A172 (cell line): ENCODE measurements around the gene SMARCA5. TPM values are rescaled to one million over a fixed set of nuclear protein-coding genes. Genes with fewer than 3 reads are reported as not detected.

ENCODE experiments used
- total RNA-seq: library from RNA; depleted of rRNA; stranded (reverse); fragments of >200 nt; shearing (Covaris generic); gene quantifications from 2 replicates; pipeline ENCODE4 v1.2.3, GENCODE V29; 2014; rRNA removed

Gene SMARCA5
- total RNA-seq, 1 experiment from 2014 or later: 47.7 TPM

Other genes with a start within 250 kb of the SMARCA5 start
- 6.0 and 13.1 TPM in 2 replicates for gene GAB1, start 176.8 kb upstream of the SMARCA5 start, total RNA-seq
- not detected in 2 replicates for gene FREM3, start 187.0 kb downstream of the SMARCA5 start, total RNA-seq